Heart left ventricle (tissue), 16 donors: ENCODE measurements around the gene UBR3. TPM values are rescaled to one million over a fixed set of nuclear protein-coding genes. Genes with fewer than 3 reads are reported as not detected.

Source experiments
- ATAC-seq, 4 donors: fragments of 200-7000 bp; cut with Tn5 transposase; one replicate each; pipeline ENCODE4 v1.9.1; 2020 to 2022; ENCODE audit warnings: moderate library complexity in 4 of 4, mild to moderate bottlenecking in 3 of 4, moderate number of reproducible peaks in 1 of 4
- DNase-seq, 5 donors: peaks; one replicate each; pipeline ENCODE4 v3.0.0-alpha.2; 2020
- H3K27ac ChIP-seq, 12 donors: fragments of 200-600 bp; sonication (generic) in 4 of 12; one replicate each; pipeline versions ENCODE4 v1.5.0 to v1.8.0; 2016 to 2022; ENCODE audit warnings: mild to moderate bottlenecking in 2 of 12
- H3K27me3 ChIP-seq, 9 donors: fragments of 200-600 bp; sonication (generic) in 2 of 9; one replicate each; pipeline versions ENCODE4 v1.5.1 to v1.8.0; 2016 to 2022; ENCODE audit warnings: mild to moderate bottlenecking in 3 of 9
- H3K36me3 ChIP-seq, 9 donors: fragments of 200-600 bp; sonication (generic) in 2 of 9; one replicate each; pipeline versions ENCODE4 v1.5.0 to v1.8.0; 2018 to 2022; ENCODE audit warnings: mild to moderate bottlenecking in 2 of 9
- H3K4me1 ChIP-seq, 12 donors: fragments of 200-600 bp; sonication (generic) in 4 of 12; one replicate each; pipeline versions ENCODE4 v1.5.0 to v1.8.0; 2016 to 2022; ENCODE audit warnings: mild to moderate bottlenecking in 3 of 12
- H3K4me3 ChIP-seq, 12 donors: fragments of 200-600 bp; sonication (generic) in 4 of 12; one replicate each; pipeline versions ENCODE4 v1.5.0 to v1.8.0; 2017 to 2022; ENCODE audit warnings: mild to moderate bottlenecking in 9 of 12, moderate library complexity in 4 of 12
- H3K9me3 ChIP-seq, 12 donors: fragments of 200-600 bp; sonication (generic) in 4 of 12; one replicate each; pipeline versions ENCODE4 v1.5.0 to v1.8.0; 2016 to 2022; ENCODE audit warnings: mild to moderate bottlenecking in 1 of 12
- POLR2A ChIP-seq, 2 donors: fragments of 450-650 bp; IDR thresholded peaks; one replicate each; pipeline ENCODE4 v1.6.1; 2017; ENCODE audit warnings: antibody characterized with exemption in 2 of 2, mild to moderate bottlenecking in 2 of 2, moderate library complexity in 2 of 2
- WGBS, 4 donors: extraction: QIAGEN DNeasy Blood & Tissue Kit in 2 of 4; methylation state at CpG; one replicate each; pipeline versions ENCODE4 v1.1.5 to v1.1.7; 2013 to 2018; 5-methylcytosine and 5-hydroxymethylcytosine counted together
- intact Hi-C, 10 donors: fragments of 100-400 bp; cut with DNase I; formaldehyde crosslinking; loops; one replicate each; pipeline versions ENCODE4 v1.11.1 to v1.14.2; 2022
- polyA plus RNA-seq, 2 donors: library from polyadenylated mRNA; stranded (reverse); fragments of 200-250 nt; gene quantifications; one replicate each; pipeline ENCODE4 v1.2.3, GENCODE V29; 2013
- total RNA-seq, 9 donors: library from RNA; depleted of rRNA in 2 of 9; stranded (reverse); fragments of >200 nt in 2 of 9; fragmentation: NEBNext Ultra II Directional in 3 of 9; extraction: Animal tissue kit (Norgen Biotek cat#: 25700) in 3 of 9; gene quantifications; one replicate each; pipeline versions ENCODE4 v1.1.0 to v1.2.4, GENCODE V29; 2016 to 2023
- TF ChIP-seq, protein P1 (sequence below), 12 donors: fragments of 200-600 bp; sonication (generic) in 4 of 12; IDR thresholded peaks; one replicate each; pipeline versions ENCODE4 v1.5.0 to v1.8.0; 2018 to 2022; ENCODE audit warnings: antibody characterized with exemption in 12 of 12, mild to moderate bottlenecking in 5 of 12
- donor health status: ischemic (EF 13 %, LVEDD 7.1; RV severe dilation, severe dysfunction).
- donor health status: healthy with polysubstance abuse.
- donor health status: DM: no; HTN: yes; CAD: no.
- donor health status: DM: no; HTN: no; CAD: no.
- donor health status: ischemic (EF 25% LVEDD 6.9; RV normal size, moderate dysfunction).
- donor health status: ischemic (EF 25% LVEDD 5.7; RV mildly dilated, moderate dysfunction).
- donor health status: healthy.
- donor health status: DM: yes; HTN: yes; CAD: no.
- donor health status: ischemic (EF 35%, LVEDD 5.7; RV mildly dilated, moderate dysfunction).
- donor health status: nonischemic (EF 11% LVEDD 7.7; RV severe dilation, severe dysfunction).
- donor health status: DM: yes; HTN: yes; CAD: no.
- donor health status: PGD.
- donor health status: ischemic (EF 29% LVEDD 5.4; RV normal size, mild dysfunction).
- donor health status: nonischemic (EF 23%, LVEDD 6.1; RV moderate dilation, normal function).

Gene UBR3
- total and polyA plus RNA-seq, 11 donors: 34.8 to 137 (median 106) TPM

DNA sequence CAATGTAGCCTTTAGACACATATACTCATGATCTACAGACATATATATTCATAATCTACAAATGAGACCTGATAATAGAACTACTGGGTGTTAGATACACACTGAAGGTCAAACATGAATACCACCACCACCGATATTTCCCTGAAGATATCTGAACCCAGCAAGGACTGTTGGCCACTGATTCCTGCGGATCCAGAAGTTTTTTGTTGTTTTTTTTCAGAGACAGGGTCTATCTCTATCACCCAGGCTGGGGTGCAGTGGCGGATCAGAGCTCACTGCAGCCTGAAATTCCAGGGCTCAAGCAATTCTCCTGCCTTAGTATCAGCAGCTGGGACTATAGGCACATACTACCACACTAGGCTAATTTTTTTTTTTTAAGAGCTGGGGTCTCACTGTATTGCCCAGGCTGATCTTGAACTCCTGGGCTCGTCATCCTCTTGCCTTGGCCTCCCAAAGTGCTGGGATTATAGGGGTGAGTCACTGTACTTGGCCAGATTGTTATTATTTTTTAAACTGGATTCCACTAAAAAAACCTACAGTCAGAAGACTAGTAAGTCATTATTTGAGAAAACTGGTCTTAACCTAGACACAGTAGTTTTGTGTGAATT, 4.4 kb upstream of the UBR3 start:
- Histone ChIP-seq H3K4me1 (peaks cover 0 to 40% (median 21%) of the 10 kb centered on the region in 12 donors), H3K27me3 (no peaks in the 10 kb centered on the region), H3K9me3 (no peaks in the 10 kb centered on the region), H3K36me3 (peaks cover 0 to 38% (median 17%) of the 10 kb centered on the region in 9 donors), H3K4me3 (peak overlapping the region in 2 of 12 donors; percentile 3 to 13), H3K27ac (no peak overlapping the region)
- TF ChIP-seq, protein P1, sequence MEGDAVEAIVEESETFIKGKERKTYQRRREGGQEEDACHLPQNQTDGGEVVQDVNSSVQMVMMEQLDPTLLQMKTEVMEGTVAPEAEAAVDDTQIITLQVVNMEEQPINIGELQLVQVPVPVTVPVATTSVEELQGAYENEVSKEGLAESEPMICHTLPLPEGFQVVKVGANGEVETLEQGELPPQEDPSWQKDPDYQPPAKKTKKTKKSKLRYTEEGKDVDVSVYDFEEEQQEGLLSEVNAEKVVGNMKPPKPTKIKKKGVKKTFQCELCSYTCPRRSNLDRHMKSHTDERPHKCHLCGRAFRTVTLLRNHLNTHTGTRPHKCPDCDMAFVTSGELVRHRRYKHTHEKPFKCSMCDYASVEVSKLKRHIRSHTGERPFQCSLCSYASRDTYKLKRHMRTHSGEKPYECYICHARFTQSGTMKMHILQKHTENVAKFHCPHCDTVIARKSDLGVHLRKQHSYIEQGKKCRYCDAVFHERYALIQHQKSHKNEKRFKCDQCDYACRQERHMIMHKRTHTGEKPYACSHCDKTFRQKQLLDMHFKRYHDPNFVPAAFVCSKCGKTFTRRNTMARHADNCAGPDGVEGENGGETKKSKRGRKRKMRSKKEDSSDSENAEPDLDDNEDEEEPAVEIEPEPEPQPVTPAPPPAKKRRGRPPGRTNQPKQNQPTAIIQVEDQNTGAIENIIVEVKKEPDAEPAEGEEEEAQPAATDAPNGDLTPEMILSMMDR (IDR thresholded peaks at IDR 0.05): no peak
- TF ChIP-seq POLR2A (IDR thresholded peaks at IDR 0.05): no peak
- 82 to 88% (median 84%) methylated on average over 4 of the region's 4 CpGs for WGBS, 4 donors
- intact Hi-C loops: loop anchor here in 4 of 10 donors (5.0 to 10.0 kb wide), 3 partner anchors 52 to 104 kb away; no protein-coding TSS in a partner anchor
- no peak for ATAC-seq
- no peak for DNase-seq

DNA sequence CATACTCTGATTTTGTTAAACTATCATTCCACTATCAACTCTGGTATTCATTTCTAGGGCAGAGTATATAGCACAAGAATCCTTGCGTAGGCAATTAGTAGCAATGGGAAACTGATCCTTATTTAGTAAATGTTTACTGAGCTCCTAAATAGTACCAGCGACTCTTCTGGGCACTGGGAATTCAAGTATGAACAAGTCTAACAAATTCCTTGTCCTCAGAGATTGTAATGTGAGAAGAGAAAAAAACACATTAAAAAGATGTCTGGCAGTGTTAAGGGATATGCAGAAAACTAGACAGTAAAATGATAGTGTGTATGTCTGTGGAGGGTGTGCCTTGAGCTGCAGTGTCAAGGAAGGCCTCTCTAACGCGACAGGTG, 3.3 kb upstream of the UBR3 start:
- TF ChIP-seq, protein P1 (IDR thresholded peaks at IDR 0.05): no peak
- TF ChIP-seq POLR2A (IDR thresholded peaks at IDR 0.05): no peak
- Histone ChIP-seq H3K36me3 (peaks cover 0 to 28% (median 6%) of the 10 kb centered on the region in 9 donors), H3K9me3 (no peaks in the 10 kb centered on the region), H3K27ac (peak overlapping the region in 11 of 12 donors; percentile 27 to 91 (median 88)), H3K27me3 (no peaks in the 10 kb centered on the region), H3K4me1 (peaks cover 0 to 45% (median 26%) of the 10 kb centered on the region in 12 donors), H3K4me3 (peak overlapping the region; percentile 45 to 98 (median 85))
- ATAC-seq (no peak), DNase-seq (no peak)
- intact Hi-C loops: loop anchor here in 9 of 10 donors (1.0 to 10.0 kb wide), 7 partner anchors 51 to 105 kb away; no protein-coding TSS in a partner anchor
- 23 to 26% (median 24%) methylated on average over 4 of the region's 4 CpGs for WGBS, 4 donors

DNA sequence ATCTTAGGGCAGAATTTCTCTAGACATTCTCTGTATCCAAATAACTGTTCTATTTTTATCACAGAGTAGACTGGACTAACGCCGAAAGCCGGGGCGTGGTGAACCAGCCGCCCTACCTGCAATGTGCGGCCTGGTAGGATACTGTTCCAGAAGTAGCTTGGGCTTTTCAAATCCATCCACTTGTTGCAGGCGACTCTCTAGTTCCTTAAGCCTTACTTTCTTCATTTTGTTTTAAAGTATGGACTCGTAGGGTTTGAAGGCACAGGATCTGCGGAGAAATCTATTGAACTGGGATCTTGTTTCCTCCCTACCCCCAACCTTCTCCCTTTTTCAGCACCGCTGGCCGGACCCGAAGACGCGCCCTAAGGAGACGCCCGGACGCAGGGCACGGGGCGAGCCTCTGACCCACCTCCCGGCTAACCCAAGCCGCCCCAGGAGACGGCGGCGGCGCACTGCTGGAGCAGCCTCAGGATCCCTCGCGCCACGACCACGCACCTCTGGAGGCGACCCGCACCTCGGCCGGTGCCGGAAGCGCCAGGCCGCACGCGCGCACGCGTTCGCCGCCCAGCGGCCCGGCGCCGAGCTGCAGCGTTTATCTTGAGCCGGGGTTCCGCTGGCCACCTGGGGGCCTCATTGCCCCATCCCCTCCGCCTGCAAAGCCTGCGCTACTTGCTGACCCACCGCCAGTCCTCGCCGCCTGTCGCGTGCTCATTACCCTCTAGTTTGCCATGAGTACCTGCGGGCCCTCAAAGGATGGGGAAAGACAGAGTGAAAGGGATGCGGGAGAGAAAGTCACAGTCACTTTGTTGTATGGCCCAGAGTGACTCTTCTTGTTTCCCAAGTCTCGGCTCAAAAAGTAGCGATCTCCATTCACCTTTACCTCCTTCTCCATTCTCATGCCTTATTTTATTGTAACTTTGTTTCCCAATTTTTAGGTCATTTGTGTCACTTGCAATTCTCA, 2.6 kb upstream of the UBR3 start, which contains the start of gene METTL5:
Gene METTL5, minus strand, starts transcription at position 533 of the 961 bp plus-strand sequence. Its CDS starts 308 bp downstream, at position 225.
- ATAC-seq (peak; percentile 31 to 79 (median 62)), DNase-seq (peak; percentile 86 to 91 (median 87))
- Histone ChIP-seq H3K4me1 (peaks cover 0 to 52% (median 32%) of the 10 kb centered on the region in 12 donors), H3K9me3 (no peaks in the 10 kb centered on the region), H3K36me3 (peaks cover 0 to 21% (median 5%) of the 10 kb centered on the region in 9 donors), H3K4me3 (peak within 1 kb of the TSS; percentile 45 to 98 (median 85)), H3K27me3 (no peaks in the 10 kb centered on the region), H3K27ac (peak within 1 kb of the TSS; percentile 37 to 91 (median 87))
- intact Hi-C loops: loop anchor here (1.0 to 10.0 kb wide), 7 partner anchors 50 to 104 kb away; no protein-coding TSS in a partner anchor
- 2 to 3% (median 3%) methylated on average over 54 to 61 of the region's 61 CpGs for WGBS, 4 donors
- peak in 1 of 2 donors; percentile 74 for TF ChIP-seq POLR2A (IDR thresholded peaks at IDR 0.05)
- TF ChIP-seq, protein P1 (IDR thresholded peaks at IDR 0.05): peak; percentile 91 to 100 (median 99)
